ENCODE measurements around the gene PRKD2. TPM values are rescaled to one million over a fixed set of nuclear protein-coding genes. Genes with fewer than 3 reads are reported as not detected.

The PRKD2 gene
- total RNA-seq, 2 donors from 2014 or later = 18.9 to 58.3 TPM

DNA sequence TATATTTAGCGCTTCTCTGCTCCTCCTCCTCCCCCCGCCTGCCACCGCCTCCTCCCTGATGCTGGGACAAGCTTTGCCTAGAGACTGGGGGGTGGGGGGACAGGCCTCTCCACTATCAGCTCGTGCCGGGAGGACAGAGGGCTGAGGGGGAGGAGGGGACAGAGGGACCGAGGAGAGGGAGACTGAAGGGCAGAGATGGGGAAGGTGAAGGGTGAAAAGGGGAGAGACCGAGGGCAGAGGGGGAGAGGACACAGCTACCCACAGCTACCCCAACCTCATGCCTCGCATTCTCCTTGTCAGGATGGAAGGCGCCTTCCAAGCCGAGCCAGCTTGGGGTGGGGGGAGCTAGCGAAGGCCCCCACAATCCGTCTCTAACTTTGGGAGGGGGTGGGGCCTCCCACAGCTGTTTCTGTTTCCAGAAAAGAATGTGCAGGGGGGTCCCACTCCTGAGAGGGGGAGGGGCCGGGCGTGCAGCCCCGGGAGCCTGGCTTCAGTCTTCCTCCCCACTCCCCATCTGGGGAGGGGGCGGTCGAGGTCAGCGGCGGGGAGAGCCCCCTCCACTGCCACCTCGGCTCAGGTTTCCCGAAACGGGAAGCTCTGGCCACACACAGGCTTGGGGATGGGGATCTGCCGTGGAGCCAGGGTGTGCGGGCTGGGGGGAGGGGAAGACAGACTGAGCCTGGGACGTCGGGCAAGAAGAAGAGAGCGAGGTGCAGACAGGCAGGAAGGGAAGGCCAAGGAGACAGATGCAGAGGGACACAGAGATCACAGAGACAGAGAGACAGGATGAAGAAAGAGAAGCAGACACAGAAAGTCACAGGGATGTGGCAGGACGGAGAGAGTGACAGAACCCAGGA is 57.5 kb downstream of the PRKD2 start:
- TF ChIP-seq POLR2A (IDR thresholded peaks at IDR 0.05) = no peak
- TF ChIP-seq, protein P1, sequence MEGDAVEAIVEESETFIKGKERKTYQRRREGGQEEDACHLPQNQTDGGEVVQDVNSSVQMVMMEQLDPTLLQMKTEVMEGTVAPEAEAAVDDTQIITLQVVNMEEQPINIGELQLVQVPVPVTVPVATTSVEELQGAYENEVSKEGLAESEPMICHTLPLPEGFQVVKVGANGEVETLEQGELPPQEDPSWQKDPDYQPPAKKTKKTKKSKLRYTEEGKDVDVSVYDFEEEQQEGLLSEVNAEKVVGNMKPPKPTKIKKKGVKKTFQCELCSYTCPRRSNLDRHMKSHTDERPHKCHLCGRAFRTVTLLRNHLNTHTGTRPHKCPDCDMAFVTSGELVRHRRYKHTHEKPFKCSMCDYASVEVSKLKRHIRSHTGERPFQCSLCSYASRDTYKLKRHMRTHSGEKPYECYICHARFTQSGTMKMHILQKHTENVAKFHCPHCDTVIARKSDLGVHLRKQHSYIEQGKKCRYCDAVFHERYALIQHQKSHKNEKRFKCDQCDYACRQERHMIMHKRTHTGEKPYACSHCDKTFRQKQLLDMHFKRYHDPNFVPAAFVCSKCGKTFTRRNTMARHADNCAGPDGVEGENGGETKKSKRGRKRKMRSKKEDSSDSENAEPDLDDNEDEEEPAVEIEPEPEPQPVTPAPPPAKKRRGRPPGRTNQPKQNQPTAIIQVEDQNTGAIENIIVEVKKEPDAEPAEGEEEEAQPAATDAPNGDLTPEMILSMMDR (IDR thresholded peaks at IDR 0.05) = no peak
- no peak for ATAC-seq
- Histone ChIP-seq H3K36me3 (replicated peaks in 1 of 2; ENCODE audit: insufficient read depth in 1 of 2, low read depth in 2 of 2) (no peaks in the 10 kb centered on the region), H3K9me3 (no peaks in the 10 kb centered on the region), H3K4me1 (peaks cover 25% of the 10 kb centered on the region), H3K27me3 (peaks cover 0 to 17% of the 10 kb centered on the region in 2 donors), H3K27ac (no peak overlapping the region), H3K4me3 (no peak overlapping the region)
- 9 to 12% methylated on average over 20 to 26 of the region's 28 CpGs for WGBS, 2 donors
- intact Hi-C loops (cut with DNase I) = no loop called here
- DNase-seq = peak in 1 of 4 donors; percentile 10

- H3K4me1 ChIP-seq = peaks cover 18% of the 10 kb centered on the region
- no peak for ATAC-seq
- no peak overlapping the region for H3K27ac ChIP-seq
- H3K4me3 ChIP-seq = no peak overlapping the region
- no peak for TF ChIP-seq POLR2A (IDR thresholded peaks at IDR 0.05)
- TF ChIP-seq, protein P1 (IDR thresholded peaks at IDR 0.05) = no peak
- H3K9me3 ChIP-seq = no peaks in the 10 kb centered on the region
- 88 to 90% methylated on average over 5 of the region's 5 CpGs for WGBS, 2 donors
- no peak for DNase-seq
- H3K27me3 ChIP-seq = peaks cover 0 to 17% of the 10 kb centered on the region in 2 donors
- intact Hi-C loops (cut with DNase I) = no loop called here
- H3K36me3 ChIP-seq (replicated peaks in 1 of 2; ENCODE audit: insufficient read depth in 1 of 2, low read depth in 2 of 2) = no peaks in the 10 kb centered on the region
Observed at GRCh38 chr19:46656541-46656940, 60.4 kb downstream of the PRKD2 start.

- H3K27me3 ChIP-seq = peaks cover 0 to 9% of the 10 kb centered on the region in 2 donors
- H3K9me3 ChIP-seq = no peaks in the 10 kb centered on the region
- ATAC-seq = no peak
- no peak for TF ChIP-seq POLR2A (IDR thresholded peaks at IDR 0.05)
- TF ChIP-seq, protein P1 (IDR thresholded peaks at IDR 0.05) = no peak
- peaks cover 5% of the 10 kb centered on the region for H3K4me1 ChIP-seq
- no peaks in the 10 kb centered on the region for H3K36me3 ChIP-seq (replicated peaks in 1 of 2; ENCODE audit: insufficient read depth in 1 of 2, low read depth in 2 of 2)
- DNase-seq = no peak
- 56 to 63% methylated on average over 11 to 16 of the region's 16 CpGs for WGBS, 2 donors
- intact Hi-C loops (cut with DNase I) = no loop called here
- H3K4me3 ChIP-seq = no peak overlapping the region
- H3K27ac ChIP-seq = no peak overlapping the region
Observed at GRCh38 chr19:46654621-46655152, 62.2 kb downstream of the PRKD2 start.

GRCh38 chr19:46650445-46650844 is 66.5 kb downstream of the PRKD2 start:
- no peak overlapping the region for H3K4me3 ChIP-seq
- no peak overlapping the region for H3K27ac ChIP-seq
- WGBS, 2 donors = 88 to 92% methylated on average over 7 of the region's 7 CpGs
- H3K27me3 ChIP-seq = peaks cover 0 to 9% of the 10 kb centered on the region in 2 donors
- H3K36me3 ChIP-seq (replicated peaks in 1 of 2; ENCODE audit: insufficient read depth in 1 of 2, low read depth in 2 of 2) = no peaks in the 10 kb centered on the region
- DNase-seq (no peak), ATAC-seq (no peak)
- TF ChIP-seq, protein P1 (IDR thresholded peaks at IDR 0.05) = no peak
- no peak for TF ChIP-seq POLR2A (IDR thresholded peaks at IDR 0.05)
- H3K9me3 ChIP-seq = no peaks in the 10 kb centered on the region
- intact Hi-C loops (cut with DNase I) = no loop called here
- peaks cover 5% of the 10 kb centered on the region for H3K4me1 ChIP-seq
